HG03139 (cell line): ENCODE results near the gene MICU2.

ENCODE experiments used
- ATAC-seq: cut with Tn5 transposase; IDR thresholded peaks from one replicate; pipeline ENCODE4 v1.9.1; 2021; ENCODE audit not compliant: unreplicated experiment

The MICU2 gene

GRCh38 chr13:21501686-21502085 is 102.3 kb downstream of the MICU2 start:
- ATAC-seq = no peak

GRCh38 chr13:21486322-21486721 is 117.6 kb downstream of the MICU2 start:
- no peak for ATAC-seq

GRCh38 chr13:21483748-21484147 is 120.2 kb downstream of the MICU2 start:
- no peak for ATAC-seq

- no peak for ATAC-seq
Observed at GRCh38 chr13:21481359-21481758, 122.6 kb downstream of the MICU2 start.

- ATAC-seq = no peak
Observed at GRCh38 chr13:21478881-21479808, 124.8 kb downstream of the MICU2 start.

- peak; percentile 76 for ATAC-seq
Observed at GRCh38 chr13:21476893-21477472, 127.0 kb downstream of the MICU2 start.

- ATAC-seq = no peak
Observed at GRCh38 chr13:21475115-21475514, 128.9 kb downstream of the MICU2 start.

- no peak for ATAC-seq
Observed at GRCh38 chr13:21470785-21471184, 133.2 kb downstream of the MICU2 start.

- no peak for ATAC-seq
Observed at GRCh38 chr13:21466527-21466926, 137.4 kb downstream of the MICU2 start.

- no peak for ATAC-seq
Observed at GRCh38 chr13:21465710-21466160, 138.2 kb downstream of the MICU2 start.

GRCh38 chr13:21463424-21463823 is 140.5 kb downstream of the MICU2 start:
- ATAC-seq = no peak

- no peak for ATAC-seq
Observed at GRCh38 chr13:21461131-21461530, 142.8 kb downstream of the MICU2 start.

GRCh38 chr13:21458813-21459701 is 144.9 kb downstream of the MICU2 start, which contains the start of gene ZDHHC20:
Gene ZDHHC20 (minus strand): TSS chr13:21459303. CDS start chr13:21459171, 132 bp downstream.
- peak; percentile 87 for ATAC-seq

- peak; percentile 31 for ATAC-seq
Observed at GRCh38 chr13:21458451-21458812, 145.5 kb downstream of the MICU2 start.

- no peak for ATAC-seq
Observed at GRCh38 chr13:21453387-21454081, 150.4 kb downstream of the MICU2 start.

GRCh38 chr13:21450936-21451335 is 153.0 kb downstream of the MICU2 start:
- ATAC-seq = no peak

- ATAC-seq = no peak
Observed at GRCh38 chr13:21446656-21447055, 157.3 kb downstream of the MICU2 start.

GRCh38 chr13:21445759-21446158 is 158.2 kb downstream of the MICU2 start:
- no peak for ATAC-seq

GRCh38 chr13:21443171-21443570 is 160.8 kb downstream of the MICU2 start:
- no peak for ATAC-seq
